Activated T-helper 1 cell treated with anti-CD3 and anti-CD28 coated beads, Interleukin-2, amount 50 U/mL, for 16 hours (primary cell): ENCODE results near the gene ADGRF5.

Source experiments
- DNase-seq, 2 donors: peaks; one replicate each; pipeline ENCODE4 v3.0.0-alpha.2; 2020; ENCODE audit warnings: low read depth in 1 of 2, low spot score in 1 of 2

ADGRF5 gene

DNA sequence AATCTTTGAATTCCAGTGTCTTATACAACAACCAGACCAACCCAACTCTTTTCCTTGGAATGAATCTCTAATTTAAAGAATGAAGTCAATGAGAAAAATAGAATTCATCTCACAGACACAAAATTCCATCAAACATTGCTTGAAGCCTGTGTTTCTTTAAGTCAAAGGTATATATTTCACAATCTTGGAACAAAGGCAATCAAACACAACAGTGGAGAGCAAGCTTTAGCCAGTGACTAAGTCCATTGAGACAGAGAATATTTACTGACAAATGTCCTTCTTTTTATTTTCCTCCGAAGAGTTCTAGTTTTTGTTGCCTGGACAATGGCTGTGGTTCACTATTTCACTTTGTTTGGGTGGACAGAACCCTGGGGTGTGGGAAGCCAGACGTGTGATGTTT lies 92.8 kb downstream of the ADGRF5 start:
- DNase-seq = no peak

DNA sequence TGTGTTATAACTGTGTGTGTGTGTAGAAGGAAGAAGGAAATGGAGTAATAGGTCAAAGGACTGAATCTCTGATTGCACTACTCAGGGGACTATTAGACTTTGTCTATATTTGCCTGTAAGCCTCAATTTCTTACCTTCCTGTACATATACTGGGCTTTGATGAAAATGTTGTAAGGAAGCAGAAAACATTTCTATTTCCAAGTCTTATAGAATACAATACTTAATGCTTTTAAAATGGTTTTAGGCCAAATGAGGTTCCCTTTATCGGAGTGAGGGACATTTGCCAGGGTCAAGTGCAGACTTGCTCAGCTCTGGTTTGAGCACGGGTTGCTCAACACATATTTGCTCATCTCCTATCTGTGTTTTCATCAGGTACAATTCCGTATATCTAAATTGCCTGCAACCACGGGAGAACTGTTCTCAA lies 100.3 kb downstream of the ADGRF5 start:
- DNase-seq = no peak

DNA sequence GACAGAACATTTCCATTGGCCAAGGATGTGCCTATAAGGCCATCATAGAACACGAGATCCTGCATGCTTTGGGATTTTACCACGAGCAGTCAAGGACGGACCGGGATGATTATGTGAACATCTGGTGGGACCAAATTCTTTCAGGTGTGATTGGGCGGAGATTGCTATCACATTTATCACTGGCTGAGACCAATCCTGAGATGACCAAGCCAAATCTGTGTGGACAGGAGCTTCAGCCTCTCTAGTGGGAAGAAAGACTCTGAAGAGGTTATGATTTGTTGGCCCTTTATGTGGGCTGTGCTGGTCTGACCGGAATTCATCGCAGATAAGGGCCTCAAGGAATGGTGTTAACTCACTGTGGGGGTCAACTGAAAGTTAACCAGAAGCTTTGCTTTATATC lies 102.2 kb downstream of the ADGRF5 start:
- no peak for DNase-seq

DNA sequence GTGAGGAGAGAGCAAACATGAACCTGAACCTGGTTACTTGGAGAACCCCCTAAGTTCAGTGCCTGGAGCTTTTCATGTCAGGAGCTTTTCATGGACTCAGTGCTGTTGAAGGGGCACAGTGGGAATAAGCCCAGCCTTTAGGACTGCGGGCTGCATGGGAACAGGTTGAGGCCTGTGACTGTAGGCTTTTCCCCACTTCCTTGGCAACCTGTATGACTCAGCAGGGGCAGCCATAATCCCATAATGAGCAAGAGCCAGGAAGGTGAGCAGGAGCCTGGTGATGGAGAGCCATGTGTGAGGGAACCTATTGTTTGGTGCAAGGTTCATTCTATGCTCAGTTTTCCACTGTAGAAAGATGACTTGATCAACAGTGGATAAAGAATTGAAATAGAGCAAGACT lies 105.1 kb downstream of the ADGRF5 start:
- DNase-seq = no peak

DNA sequence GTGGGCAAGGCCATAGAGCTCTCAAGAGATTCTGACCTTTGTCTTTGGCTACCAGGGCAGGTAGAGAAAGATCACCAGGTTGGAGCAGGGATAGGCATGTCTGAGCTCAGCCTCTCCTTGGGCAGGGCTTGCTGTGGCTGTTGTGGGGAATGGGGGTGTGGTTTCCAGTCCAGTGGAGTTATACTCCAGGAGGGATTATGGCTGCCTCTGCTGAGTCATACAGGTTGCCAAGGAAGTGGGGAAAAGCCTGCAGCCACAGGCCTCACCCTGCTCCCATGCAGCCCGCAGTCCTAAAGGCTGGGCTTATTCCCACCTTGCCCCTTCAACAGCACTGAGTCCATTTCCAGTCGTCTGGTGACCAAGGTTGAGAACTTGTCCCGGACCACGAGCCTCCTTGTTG lies 106.6 kb downstream of the ADGRF5 start:
- DNase-seq = no peak

DNA sequence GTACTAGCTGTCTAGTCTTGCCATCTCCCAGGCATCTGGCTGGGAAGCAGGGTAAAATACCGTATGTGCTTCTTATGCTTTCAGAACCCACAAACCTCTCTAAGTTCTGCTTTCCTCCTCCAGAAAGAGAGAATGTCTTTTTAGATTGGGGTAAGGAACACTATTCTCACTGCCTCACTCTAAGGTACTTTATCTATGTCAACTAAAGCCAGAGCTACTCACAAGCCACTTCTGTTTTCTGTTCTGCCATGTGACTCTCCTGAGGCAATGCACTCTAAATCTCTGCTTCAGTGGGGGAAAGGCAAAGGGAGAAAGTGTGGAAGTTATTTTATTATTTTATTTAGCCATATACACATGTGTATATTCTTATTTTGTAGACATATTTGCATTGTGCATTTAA lies 112.9 kb downstream of the ADGRF5 start:
- no peak for DNase-seq
